ENCODE results near the gene SEMA4A.

The SEMA4A gene

DNA sequence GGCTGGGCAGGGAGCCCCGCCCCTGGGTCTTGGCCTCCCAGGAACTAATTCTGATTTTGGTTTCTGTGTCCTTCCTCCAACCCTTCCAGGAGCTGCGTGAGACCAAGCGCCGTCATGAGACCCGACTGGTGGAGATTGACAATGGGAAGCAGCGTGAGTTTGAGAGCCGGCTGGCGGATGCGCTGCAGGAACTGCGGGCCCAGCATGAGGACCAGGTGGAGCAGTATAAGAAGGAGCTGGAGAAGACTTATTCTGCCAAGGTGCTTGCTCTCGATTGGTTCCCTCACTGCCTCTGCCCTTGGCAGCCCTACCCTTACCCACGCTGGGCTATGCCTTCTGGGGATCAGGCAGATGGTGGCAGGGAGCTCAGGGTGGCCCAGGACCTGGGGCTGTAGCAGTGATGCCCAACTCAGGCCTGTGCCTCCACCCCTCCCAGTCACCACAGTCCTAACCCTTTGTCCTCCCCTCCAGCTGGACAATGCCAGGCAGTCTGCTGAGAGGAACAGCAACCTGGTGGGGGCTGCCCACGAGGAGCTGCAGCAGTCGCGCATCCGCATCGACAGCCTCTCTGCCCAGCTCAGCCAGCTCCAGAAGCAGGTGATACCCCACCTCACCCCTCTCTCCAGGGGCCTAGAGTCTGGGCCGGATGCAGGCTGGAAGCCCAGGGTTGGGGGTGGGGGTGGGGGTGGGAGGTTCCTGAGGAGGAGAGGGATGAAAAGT, 18.5 kb upstream of the SEMA4A start:
- no peak for DNase-seq

DNA sequence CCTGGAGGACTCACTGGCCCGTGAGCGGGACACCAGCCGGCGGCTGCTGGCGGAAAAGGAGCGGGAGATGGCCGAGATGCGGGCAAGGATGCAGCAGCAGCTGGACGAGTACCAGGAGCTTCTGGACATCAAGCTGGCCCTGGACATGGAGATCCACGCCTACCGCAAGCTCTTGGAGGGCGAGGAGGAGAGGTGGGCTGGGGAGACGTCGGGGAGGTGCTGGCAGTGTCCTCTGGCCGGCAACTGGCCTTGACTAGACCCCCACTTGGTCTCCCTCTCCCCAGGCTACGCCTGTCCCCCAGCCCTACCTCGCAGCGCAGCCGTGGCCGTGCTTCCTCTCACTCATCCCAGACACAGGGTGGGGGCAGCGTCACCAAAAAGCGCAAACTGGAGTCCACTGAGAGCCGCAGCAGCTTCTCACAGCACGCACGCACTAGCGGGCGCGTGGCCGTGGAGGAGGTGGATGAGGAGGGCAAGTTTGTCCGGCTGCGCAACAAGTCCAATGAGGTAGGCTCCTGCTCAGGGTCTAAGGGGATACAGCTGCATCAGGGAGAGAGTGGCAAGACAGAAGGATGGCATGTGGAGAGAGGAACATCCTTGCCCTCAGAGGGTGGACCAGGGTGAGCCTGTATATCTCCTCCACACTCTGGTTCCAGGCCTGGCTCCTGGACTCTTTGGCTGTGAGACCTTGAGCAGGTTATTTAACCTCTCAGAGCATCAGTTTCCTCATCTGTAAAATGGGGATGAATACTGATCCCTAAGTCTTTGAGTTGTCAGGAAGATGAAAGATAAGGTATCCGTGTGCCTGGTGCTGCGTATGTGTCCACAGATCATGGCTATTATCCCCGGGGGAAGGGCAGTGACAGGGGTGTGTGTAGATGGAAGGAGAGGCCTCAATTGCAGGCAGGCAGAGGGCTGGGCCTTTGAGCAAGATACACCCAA, 17.2 kb upstream of the SEMA4A start:
- no peak for DNase-seq

DNA sequence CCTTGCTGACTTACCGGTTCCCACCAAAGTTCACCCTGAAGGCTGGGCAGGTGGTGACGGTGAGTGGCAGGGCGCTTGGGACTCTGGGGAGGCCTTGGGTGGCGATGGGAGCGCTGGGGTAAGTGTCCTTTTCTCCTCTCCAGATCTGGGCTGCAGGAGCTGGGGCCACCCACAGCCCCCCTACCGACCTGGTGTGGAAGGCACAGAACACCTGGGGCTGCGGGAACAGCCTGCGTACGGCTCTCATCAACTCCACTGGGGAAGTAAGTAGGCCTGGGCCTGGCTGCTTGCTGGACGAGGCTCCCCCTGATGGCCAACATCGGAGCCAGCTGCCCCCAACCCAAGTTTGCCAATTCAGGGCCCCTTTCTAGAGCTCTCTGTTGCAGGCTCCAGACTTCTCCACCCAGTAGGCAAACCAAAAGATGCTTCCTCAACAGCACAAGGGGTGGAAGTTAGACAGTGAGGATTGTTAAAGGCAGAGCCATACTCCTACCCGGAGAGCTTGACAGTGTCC, 16.4 kb upstream of the SEMA4A start:
- DNase-seq, result no peak

DNA sequence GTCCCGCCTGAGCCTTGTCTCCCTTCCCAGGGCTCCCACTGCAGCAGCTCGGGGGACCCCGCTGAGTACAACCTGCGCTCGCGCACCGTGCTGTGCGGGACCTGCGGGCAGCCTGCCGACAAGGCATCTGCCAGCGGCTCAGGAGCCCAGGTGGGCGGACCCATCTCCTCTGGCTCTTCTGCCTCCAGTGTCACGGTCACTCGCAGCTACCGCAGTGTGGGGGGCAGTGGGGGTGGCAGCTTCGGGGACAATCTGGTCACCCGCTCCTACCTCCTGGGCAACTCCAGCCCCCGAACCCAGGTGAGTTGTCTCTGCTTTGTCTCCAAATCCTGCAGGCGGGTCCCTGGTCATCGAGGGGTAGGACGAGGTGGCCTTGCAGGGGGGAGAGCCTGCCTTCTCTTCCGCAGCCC, 14.9 kb upstream of the SEMA4A start:
- DNase-seq, result no peak

DNA sequence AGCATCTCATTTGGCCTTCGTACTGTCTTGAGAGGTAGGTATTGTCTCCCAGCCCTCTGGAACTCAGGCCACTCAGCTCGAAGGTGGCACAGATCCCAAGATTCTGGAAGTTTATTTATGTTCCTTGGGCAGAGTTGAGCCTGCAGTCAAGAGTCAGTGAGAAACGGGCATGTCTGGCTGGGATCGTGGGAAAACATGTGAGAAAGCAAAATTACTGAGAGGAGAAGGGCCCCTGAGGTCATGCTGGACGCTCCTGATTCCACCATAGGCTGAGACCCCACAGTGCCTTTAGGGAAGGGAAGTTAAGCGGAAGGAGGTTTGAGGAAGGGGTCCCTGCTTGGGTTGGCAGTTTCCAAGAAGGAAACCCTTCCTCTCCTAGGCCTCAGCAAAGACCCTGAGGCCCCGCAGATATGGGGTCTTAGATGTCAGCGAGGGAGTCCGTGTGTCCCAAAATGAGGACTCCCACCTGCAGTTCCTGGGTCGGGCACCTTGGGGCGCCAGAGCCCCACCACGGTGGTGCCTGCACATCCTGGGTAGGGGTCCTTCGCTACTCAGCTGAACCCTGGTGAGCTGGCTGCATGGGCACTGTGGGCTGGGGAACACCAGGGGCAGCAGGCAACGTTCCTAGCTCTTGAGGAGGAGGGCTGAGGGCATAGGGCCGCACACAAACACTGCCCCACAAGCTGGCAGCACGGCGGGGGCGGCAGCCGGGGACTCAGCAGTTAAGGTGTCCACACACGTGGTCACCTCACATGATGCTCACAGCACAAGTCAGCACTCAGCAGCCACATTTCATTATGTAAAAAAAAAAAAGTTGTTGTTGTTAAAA, 12.3 kb upstream of the SEMA4A start:
- DNase-seq, result peak in 32 of 56 donors; percentile 16 to 76 (median 49)

DNA sequence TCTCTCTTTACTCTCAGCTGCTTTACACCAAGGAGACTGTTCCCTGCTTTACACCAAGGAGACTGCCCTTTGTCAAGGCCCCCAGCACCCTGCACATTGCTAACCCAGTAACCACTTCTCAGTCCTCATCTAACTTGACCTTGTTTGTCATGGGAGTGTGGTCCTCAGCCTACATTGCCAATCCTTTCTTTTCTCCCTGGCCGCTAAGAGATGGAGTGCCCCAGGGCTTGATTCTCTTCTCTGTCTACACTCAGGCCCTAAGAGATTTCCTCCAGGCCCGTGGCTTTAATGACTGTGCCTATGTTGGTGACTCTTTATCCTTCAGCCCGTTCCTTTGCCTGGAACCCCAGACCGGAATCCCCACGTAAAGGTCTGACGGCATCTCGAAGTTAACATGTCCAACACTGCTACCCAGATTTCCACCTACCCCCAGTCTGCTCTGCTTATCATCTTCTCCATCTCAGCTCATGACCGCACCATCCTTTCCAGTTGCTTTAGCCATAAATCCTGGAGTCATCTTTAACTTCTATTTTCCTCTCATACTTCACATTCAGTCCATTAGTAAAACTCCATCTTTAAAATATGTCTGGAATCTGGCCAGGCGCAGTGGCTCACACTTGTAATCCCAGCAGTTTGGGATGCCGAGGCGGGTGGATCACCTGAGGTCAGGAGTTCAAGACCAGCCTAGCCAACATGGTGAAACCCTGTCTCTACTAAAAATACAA, 9.5 kb upstream of the SEMA4A start:
- no peak for DNase-seq

DNA sequence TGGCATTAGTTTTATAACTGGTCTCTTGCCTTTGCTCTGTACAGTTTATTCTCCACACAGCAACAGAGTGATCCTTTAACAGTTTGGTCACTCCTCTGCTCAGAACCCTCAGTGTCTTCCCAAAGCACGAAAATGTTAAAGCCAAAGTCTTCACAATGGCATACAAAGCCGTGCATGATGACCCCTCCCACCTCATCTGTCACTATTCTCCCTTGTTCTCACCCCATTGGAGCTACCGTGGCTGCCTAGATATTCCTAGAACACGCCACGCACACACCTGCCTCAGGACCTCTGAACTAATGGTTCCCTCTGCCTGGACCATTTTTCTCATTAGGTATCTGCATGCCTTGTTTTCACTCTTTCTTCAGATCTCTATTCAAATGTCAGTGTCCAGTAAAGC, 8.6 kb upstream of the SEMA4A start:
- no peak for DNase-seq

DNA sequence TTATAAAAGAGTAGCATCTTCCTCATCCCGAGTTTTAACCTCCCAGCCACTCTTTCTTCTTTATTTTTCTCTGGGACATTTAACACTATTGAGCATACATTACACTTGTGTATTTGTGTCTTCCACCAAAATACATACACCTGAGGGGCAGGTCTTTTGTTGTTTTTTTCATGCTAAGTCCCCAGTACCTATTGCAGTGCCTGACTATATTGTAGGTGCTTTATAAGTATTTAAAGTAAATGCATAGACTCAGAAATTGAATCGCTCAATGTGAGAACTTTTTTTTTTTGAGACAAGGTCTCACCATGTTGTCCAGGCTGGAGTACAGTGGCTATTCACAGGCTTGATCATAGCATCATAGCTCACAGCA, 7.8 kb upstream of the SEMA4A start:
- DNase-seq, result no peak

DNA sequence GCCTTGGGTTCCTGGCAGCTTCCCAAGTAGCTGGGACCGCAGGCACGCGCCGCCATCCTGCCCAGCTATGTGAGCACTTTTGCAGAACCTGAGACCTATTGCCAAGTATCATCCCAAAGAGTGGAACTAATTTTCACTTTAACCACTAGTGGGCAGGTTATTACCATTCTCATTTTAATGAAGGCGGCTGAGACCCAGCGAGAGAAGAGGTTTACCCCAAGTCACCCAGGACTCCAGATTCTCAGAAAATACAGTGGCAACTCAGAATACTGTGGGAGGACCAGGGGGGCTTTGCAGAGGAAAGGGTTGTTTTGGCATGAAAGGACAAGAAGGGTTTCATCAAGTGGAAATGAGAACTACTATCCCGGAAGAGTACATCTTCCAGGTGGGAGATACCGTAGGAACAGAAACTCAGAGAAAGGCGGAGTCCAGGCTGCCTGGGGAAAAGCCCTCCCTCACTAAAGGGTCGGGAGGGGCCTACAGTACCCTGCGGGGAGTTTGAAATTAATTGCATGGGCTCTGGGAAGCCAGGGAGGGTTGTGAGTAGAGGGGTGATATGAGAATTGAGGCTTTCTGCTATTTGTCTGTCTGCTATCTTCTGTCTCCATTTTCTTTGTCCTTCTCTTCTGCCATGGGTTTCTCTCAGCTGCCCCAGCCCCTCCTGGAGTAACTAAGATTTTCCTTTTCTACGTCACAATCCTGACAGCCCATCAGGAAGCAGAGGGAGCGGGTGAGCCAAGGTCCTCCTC, 7.2 kb upstream of the SEMA4A start:
- DNase-seq, result peak in 18 of 56 donors; percentile 17 to 76 (median 36)

DNA sequence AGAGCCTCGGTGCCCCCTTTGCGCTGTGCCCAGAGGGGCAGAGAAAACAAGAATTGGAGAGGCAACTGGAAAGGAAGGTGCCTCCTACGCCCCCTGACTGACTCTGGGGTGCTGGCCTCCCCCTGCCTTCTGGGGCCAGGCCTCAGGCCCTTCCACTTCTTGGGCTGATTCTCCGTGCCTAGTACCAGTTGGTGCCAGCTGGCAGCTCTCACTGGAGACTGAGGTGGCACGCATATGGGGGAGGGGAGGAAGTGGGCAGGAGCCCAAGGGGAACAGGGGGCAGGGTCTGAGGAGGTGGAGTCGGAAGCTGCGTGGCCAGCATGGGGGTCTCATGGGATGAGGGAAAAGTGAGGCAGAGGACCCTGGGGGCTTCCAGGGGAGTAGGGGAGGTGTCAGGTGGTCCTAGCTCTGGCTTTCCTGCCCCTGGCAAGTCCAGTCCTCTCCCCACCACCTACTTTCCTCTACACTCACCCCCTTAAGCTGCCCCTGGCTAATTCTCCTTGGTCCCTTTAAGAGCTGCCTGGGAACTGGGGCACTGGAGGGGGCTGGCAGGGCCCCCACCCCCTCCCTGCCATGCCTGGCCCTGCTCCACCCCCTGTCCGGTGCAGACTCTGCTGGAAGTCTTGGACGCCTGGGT, 6.5 kb upstream of the SEMA4A start:
- DNase-seq, result peak in 39 of 56 donors; percentile 18 to 74 (median 50)

DNA sequence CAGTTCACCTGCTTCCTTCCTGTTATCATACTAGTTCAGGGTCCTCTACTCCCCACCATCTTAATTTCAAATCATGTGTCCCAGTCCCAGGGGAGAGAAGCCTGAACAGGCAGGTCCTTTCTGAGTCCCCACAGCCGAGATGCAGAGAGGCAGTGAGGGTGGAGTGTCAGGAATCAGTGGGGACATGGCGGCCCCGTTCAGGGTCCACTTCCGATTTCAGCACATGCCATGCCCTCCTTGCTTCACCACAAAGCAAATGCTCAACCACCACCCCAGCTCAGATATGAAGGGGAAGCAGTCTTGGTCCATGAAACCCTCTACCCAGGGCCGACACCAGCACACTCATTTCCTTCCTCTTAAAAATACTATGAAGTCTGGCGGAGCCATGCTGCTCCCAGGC, 5.2 kb upstream of the SEMA4A start:
- DNase-seq, result peak in 1 of 56 donors; percentile 15

DNA sequence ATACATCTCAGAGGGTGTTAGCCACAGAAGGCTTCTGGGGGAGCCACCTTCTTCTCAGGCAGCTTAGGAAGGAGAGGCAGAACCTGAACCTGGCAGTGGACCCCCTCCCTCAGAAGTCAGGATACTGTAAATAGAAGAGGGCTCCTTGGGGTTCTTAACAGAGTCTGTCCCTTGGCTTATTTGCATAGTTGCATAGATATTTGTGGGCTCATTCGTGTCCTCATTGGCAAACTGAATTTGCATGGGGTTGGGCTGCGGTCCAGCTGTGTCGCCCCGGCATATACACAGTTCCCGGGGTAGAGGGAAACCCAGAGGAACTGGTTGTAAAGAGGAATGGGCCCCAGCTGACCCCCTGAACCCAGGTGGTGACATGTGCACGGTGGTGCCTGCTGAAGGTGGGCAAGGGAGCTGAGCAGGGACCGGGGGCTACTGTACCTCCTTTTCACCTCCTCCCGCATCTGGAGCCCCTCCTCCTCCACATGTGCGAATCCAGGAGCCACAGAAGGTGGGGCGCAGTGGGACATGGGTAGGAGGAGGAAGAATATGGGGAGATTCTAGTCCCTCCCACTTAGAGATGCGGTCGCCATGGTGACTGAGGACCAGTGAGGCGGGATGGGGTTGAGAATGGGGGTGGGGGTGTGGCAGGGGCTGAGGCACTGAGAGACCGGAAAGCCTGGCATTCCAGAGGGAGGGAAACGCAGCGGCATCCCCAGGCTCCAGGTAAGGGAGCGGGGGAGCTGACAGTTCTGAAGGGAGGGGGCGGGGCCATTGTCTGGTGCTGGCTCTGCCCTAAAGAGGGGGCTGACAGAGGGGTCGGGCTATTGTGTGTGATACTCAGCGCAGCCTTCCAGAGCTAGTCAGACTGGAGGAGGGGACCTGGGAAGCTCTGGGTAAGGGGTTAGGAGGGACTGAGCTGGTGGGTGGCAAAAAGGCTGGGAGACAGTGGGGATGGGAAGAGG, 3.7 kb upstream of the SEMA4A start:
- DNase-seq, result peak in 16 of 56 donors; percentile 21 to 64 (median 34)

DNA sequence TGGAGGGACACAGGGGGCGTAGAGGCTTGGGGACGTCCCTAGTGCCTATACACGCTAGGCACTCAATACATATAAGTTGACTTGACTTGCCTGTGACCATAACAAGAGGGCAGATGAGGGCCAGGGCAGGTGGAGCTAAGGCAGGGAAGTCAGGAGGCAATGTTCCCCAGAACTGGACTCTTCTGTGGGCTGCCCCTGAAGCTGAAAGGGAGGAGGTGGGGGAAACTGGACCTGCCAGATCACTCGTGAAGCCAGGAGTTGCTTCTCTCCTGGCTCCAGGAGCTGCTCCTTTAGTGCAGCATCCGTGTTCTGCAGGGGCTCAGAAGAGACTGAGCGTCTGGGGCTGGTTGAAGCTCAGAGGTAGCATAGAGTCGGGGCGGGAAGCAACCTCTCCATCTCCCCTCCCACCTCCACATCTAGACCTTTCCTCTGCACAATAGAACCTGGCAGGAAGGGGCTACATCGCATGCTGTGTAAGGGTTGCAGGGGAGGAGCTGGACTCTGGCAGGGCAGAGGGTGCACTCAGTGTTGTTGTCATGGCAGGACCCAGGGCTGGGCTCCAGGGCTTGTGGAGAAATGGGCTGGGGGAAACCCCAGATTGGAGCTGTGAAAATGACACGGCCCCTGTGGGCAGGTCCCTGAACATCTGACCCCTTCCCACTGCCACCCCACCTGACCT, 2.9 kb upstream of the SEMA4A start:
- peak in 2 of 56 donors; percentile 21 to 55 for DNase-seq

DNA sequence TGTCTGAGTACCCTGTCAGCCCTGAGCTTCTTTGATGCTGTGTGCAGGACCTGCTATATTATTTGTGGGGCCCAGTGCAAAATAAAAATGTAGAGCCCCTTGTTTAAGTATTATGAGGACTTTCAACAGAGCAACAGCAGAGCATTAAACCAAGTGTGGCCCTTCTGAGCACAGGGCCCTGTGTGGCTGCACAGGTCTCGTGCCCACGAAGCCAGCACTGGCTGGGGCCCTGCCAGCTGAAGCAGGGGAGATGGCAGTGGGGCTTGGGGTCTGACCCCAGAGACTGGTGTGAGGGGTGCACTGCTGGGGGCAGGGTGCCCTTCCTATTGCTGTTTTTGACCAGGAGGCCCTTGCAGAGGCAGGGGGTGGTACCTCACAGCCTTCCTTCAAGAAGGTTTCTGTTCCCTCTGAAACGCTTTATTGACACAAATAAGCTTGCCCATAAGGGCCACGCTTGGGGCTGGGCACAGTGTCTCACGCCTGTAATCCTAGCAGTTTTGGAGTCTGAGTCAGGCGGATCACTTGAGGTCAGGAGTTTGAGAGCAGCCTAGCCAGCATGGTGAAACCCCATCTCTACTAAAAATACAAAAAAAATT, 2.2 kb upstream of the SEMA4A start:
- no peak for DNase-seq

DNA sequence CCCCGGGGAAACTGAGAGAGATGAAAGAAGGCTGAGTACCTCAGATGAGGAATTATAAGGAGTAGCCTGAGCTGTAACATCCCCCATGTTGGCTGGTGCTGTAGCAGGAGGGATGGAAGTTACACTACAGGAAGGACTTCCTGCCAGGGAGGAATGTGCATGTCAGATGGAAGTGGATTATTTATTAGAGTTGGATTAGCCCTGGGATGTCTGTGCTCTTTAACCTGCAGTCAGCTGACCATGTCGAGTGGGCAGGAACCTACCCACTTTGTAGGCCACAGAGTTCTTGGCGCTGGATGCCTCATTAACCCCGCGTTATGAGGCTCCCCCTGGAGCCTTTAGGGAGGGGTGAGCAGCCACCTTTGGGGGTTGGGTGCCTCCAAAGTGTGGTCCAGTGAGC, 757 bp upstream of the SEMA4A start:
- no peak for DNase-seq

DNA sequence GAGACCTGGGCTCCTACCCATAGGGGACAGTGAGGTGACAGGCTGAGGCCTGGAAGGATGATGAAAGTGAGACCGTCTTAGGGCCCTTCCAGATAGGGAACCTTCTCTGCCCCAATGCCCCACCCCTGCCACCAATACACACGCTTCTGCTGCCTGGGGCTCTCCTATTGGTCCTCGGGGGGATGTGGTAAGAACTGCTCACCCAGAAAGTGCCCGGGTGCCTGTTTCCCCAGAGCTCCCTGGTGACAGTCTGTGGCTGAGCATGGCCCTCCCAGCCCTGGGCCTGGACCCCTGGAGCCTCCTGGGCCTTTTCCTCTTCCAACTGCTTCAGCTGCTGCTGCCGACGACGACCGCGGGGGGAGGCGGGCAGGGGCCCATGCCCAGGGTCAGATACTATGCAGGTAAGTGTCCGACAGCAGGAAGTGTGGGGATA, 948 bp downstream of the SEMA4A start:
- DNase-seq, result peak in 1 of 56 donors; percentile 23
